ENCODE data around the gene ZBTB46.
"Not testable (repeated sequence)": the region's sequence is repeated elsewhere in the genome, so short reads cannot be mapped to it uniquely, and the experiment has no call there.

The ZBTB46 gene

DNA sequence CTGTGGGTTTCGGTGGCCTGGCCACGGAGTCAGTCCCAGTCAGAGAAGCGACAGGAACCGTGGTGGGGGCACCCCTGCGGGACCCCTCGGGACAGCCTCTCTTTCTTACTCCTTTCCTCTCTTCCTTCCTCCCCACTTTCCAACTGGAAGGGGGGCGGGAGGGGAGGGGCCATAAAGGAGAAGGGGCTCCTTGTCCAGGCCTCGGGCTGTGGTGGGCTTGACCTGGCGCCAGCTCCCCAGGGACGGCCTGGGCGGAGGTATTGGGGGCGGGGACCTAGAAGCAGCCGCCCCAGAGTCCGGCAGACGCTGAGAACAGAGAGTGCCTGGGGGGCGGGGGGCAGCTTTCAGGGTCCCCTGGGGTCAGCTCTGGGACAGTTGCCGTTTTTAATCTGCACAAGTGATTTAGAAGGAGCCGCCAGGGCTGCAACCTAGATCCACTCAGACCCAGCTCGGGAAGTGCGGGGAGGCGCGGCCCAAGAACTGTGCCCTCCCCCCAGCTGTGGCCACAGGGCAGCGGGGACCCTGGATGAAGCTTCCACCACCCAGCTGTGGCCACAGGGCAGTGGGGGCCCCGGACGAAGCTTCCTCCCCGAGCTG is 23.8 kb upstream of the ZBTB46 start:
- no peaks in the 10 kb centered on the region for H3K27me3 Mint-ChIP-seq (ENCODE audit: low read depth)
- TF ChIP-seq CTCF (IDR thresholded peaks at IDR 0.05; ENCODE audit: unreplicated experiment in 3 of 3): no peak

DNA sequence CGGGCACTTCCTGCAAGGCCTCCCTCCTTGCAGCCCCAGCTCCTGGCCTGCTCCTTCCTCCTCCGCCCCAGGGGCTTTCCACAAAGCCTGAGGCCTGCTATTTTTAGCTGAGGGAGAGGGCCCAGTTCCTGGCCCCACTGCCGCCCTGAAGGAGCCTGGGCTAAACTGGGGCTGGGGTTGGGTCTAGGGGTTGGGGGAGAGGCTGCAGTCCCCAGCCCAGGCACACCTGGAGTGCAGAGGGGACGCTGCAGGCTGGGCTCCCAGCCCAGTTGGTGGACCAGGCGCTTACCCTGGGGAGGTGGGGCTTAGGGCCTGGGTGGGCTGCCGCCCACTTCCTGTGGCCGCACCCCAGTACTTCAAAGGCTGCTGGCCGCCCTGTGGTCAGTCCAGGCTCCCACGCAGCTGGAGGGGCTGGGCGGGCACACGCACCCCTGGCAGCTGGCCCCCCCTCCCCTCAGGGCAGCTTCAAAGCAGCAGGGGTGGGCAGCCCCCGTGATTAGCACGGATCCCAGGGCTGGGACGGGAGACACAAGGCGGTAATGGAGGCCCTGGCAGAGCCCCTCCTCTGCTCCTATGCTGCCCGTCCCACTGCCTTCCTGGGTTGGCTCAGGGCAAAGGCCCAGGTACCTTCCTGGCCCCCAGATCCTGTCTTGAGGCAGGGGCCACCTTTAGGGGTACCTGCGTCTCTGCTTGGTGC is 23.2 kb upstream of the ZBTB46 start:
- peaks cover 35% of the 10 kb centered on the region for H3K4me1 Mint-ChIP-seq
- H3K27me3 Mint-ChIP-seq (ENCODE audit: low read depth): no peaks in the 10 kb centered on the region

More for the DNA sequence above, 23.8 kb upstream of the ZBTB46 start:
- peaks cover 37% of the 10 kb centered on the region for H3K4me1 Mint-ChIP-seq
- H3K27ac Mint-ChIP-seq: peak overlapping the region; percentile 33 to 67 (median 54)
- H3K36me3 Mint-ChIP-seq (ENCODE audit: low read depth): no peaks in the 10 kb centered on the region
- peak overlapping the region in 1 of 3 experiments; percentile 15 for H3K4me3 Mint-ChIP-seq
- no peaks in the 10 kb centered on the region for H3K9me3 Mint-ChIP-seq

DNA sequence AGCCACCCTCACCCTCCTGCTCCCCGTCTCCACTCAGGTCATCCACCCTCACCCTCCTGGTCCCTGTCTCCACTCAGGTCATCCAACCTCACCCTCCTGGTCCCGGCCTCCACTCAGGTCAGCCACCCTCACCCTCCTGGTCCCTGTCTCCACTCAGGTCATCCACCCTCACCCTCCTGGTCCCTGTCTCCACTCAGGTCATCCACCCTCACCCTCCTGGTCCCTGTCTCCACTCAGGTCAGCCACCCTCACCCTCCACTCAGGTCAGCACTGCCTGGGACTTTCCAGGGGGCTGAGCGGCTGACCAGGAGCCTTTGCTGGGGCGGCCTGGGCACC is 22.6 kb upstream of the ZBTB46 start:
- not testable (repeated sequence) for H3K27me3 Mint-ChIP-seq (ENCODE audit: low read depth); H3K9me3 Mint-ChIP-seq; H3K4me3 Mint-ChIP-seq; H3K36me3 Mint-ChIP-seq (ENCODE audit: low read depth)
- Mint-ChIP-seq H3K4me1 (peaks cover 30% of the 10 kb centered on the region), H3K27ac (peak overlapping the region; percentile 71 to 78 (median 74))

More for the DNA sequence above, 23.2 kb upstream of the ZBTB46 start:
- Mint-ChIP-seq H3K9me3 (no peaks in the 10 kb centered on the region), H3K4me3 (no peak overlapping the region), H3K27ac (peak overlapping the region; percentile 33 to 67 (median 35)), H3K36me3 (ENCODE audit: low read depth) (no peaks in the 10 kb centered on the region)
- no peak for TF ChIP-seq CTCF (IDR thresholded peaks at IDR 0.05; ENCODE audit: unreplicated experiment in 3 of 3)

- not testable (repeated sequence) for H3K36me3 Mint-ChIP-seq (ENCODE audit: low read depth); H3K4me3 Mint-ChIP-seq; H3K27me3 Mint-ChIP-seq (ENCODE audit: low read depth); H3K9me3 Mint-ChIP-seq; H3K4me1 Mint-ChIP-seq
- peak overlapping the region; percentile 62 to 78 (median 78) for H3K27ac Mint-ChIP-seq
Measured at GRCh38 chr20:63851548-63851943, 20.5 kb upstream of the ZBTB46 start.

DNA sequence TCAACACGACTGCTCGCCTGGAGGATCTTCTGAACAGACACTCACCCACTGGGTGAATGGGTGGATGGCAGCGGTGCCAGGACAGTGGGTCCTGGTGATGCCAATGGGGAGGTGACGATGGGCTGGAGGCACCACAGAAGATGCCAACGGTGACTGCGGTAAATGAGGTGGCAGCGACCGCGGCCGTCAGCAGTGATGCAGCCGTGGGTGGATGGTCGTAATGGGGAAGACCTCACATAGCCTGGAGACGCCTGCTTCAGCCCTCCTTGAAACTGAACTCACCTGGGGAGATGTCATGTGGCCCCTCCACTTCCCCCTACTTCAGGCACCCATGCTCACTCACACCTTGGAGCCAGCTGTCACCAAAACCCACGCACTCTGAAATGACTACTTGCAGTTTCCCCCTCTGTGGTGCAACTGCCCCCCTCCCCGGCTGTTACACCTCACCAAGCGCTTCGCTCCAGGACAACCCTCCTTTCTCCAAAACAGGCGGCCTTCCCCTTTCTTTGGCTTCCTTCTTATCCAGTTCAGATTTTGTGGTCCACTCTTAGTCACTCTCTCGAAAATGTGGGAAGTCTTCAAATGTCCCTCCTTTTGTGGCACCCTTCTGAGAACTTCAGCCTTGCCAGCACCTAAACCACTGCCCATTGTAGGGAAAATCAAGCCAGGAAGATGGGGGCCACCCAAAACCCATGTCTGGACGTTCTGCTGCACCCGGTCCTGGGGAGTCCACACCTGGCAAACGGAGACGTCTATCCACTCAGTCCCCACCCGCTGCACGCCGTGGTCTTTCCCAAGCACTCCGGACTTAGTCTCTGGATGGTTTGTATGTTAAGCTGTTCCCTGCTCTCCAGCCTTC is 19.9 kb upstream of the ZBTB46 start:
- Mint-ChIP-seq H3K4me3 (peak overlapping the region in 1 of 3 experiments; percentile 2), H3K36me3 (ENCODE audit: low read depth) (no peaks in the 10 kb centered on the region), H3K27ac (peak overlapping the region; percentile 62 to 78 (median 78)), H3K9me3 (no peaks in the 10 kb centered on the region), H3K27me3 (ENCODE audit: low read depth) (no peaks in the 10 kb centered on the region), H3K4me1 (peaks cover 10% of the 10 kb centered on the region)
- TF ChIP-seq CTCF (IDR thresholded peaks at IDR 0.05; ENCODE audit: unreplicated experiment in 3 of 3): no peak

DNA sequence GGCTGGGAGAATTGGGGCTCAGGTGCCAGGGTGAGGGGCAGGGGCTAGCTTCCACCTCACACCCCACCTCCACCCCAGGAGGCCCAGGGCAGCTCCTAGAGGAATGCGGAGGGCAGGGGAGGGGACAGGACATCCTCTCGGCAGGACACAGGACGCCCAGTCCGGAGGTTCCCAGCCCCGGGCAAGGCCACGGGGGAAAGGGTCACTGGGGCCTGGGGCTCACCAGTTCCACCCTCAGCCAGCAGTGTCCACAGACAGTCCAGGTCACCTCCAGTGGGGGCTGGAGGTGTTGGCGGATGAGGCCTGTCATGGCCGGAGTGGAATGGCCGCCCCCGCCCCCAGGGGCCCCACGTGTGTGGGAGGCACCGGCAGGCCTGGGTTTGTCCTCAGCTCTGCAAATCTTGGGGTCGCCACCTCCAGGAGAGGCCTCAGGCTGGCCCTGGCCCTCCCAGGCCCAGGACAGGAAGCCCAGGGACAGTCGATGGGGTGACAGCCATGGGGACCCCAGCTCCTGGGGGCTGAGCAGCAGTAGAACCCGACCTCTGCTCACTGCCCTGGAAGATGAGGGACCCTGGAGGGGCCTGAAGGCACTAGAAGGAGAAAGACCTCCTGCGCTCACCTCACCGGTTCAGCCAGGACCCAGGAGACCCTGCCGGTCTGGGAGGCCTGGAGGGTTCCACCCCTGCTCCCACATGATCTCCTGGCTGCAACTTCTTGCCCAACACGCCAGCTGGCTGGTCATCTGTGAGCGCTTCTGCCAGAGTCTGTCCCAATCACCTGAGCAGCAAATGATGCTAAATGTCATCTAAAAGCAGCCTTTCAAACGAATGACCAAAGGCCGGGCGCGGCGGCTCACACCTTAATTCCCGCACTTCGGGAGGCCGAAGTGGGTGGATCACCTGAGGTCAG is 17.2 kb upstream of the ZBTB46 start:
- Mint-ChIP-seq H3K27ac (peak overlapping the region in 2 of 3 experiments; percentile 52 to 81), H3K4me3 (no peak overlapping the region), H3K36me3 (ENCODE audit: low read depth) (no peaks in the 10 kb centered on the region), H3K4me1 (peaks cover 10% of the 10 kb centered on the region), H3K9me3 (no peaks in the 10 kb centered on the region), H3K27me3 (ENCODE audit: low read depth) (no peaks in the 10 kb centered on the region)
- TF ChIP-seq CTCF (IDR thresholded peaks at IDR 0.05; ENCODE audit: unreplicated experiment in 3 of 3): no peak

Measured in nephron (organoid).